ENCODE results near the gene EEPD1.
"Not testable (repeated sequence)": the region's sequence is repeated elsewhere in the genome, so short reads cannot be mapped to it uniquely, and the experiment has no call there.

- TF ChIP-seq CTCF (IDR thresholded peaks at IDR 0.05; ENCODE audit: borderline replicate concordance, extremely low read depth, low read length, poor library complexity, severe bottlenecking); EZH2 (IDR thresholded peaks at IDR 0.05; ENCODE audit: borderline replicate concordance, low read depth, low read length, severe bottlenecking): not testable (repeated sequence)
Measured at GRCh38 chr7:36321284-36321683, 168.2 kb downstream of the EEPD1 start.

Measured in DND-41 (cell line).